Measurements from ENCODE around the gene TANC2. TPM values are rescaled to one million over a fixed set of nuclear protein-coding genes. Genes with fewer than 3 reads are reported as not detected.

The TANC2 gene
- total and polyA plus RNA-seq, 2 of the 8 experiments (the other 6 are each of a cell fraction or from before 2014, with no cell fraction given) = 5.7 to 21.9 TPM

DNA sequence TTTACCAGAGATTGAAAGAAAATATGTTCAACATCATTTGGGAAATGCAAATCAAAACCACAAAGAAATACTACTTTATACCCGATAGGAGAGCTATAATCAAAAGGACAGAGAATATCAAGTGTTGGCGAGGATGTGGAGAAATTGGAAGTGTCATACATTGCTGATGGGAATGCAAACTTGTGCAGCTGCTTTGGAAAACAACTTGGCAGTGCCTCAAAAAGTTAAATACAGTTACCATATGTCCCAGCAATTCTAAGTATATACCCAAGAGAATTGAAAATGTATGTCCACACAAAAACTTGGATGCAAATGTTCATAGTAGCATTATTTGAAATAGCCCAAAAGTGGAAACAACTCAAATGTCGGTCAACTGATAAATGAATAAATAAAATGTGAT is 17.0 kb upstream of the TANC2 start:
- Histone ChIP-seq H3K14ac (ENCODE audit: insufficient read length) (no peak overlapping the region), H3K9ac (replicated peaks in 1 of 4; ENCODE audit: extremely low read depth in 1 of 4, low read depth in 3 of 4, low read length in 3 of 4) (no peak overlapping the region), H3K27me3 (replicated peaks in 1 of 4; ENCODE audit: control insufficient read depth in 3 of 4, extremely low read depth in 1 of 4, insufficient read depth in 3 of 4, low read length in 3 of 4) (no peaks in the 10 kb centered on the region), H4K91ac (replicated peaks; ENCODE audit: insufficient read length, low read length) (no peak overlapping the region), H2AFZ (ENCODE audit: low read length) (no peak overlapping the region), H3K4me2 (ENCODE audit: insufficient read depth in 1 of 2, low read depth in 2 of 2, low read length in 2 of 2) (no peak overlapping the region), H2BK120ac (replicated peaks; ENCODE audit: low read depth, low read length) (no peak overlapping the region), H3K23ac (ENCODE audit: insufficient read length) (no peak overlapping the region), H2BK5ac (ENCODE audit: low read depth, low read length) (no peak overlapping the region), H2AK5ac (ENCODE audit: low read depth, low read length) (no peak overlapping the region), H2BK15ac (ENCODE audit: low read length) (no peak overlapping the region), H3K9me3 (ENCODE audit: insufficient read depth in 2 of 2, low read depth in 1 of 2, low read length in 1 of 2) (no peaks in the 10 kb centered on the region), H3K18ac (ENCODE audit: extremely low read depth, low read length) (no peak overlapping the region), H4K20me1 (replicated peaks in 1 of 2; ENCODE audit: control insufficient read depth in 1 of 2, insufficient read depth in 2 of 2, low read length in 2 of 2) (no peaks in the 10 kb centered on the region), H3K4ac (replicated peaks; ENCODE audit: insufficient read length, low read depth, low read length) (no peak overlapping the region), H3K79me2 (ENCODE audit: control insufficient read depth in 1 of 2, insufficient read depth in 2 of 2, low read length in 2 of 2) (no peaks in the 10 kb centered on the region), H3K4me3 (ENCODE audit: extremely low read depth in 1 of 4, insufficient read depth in 2 of 4, low read depth in 3 of 4, low read length in 4 of 4) (no peak overlapping the region), H3K23me2 (ENCODE audit: low read depth, low read length) (no peaks in the 10 kb centered on the region), H3K27ac (ENCODE audit: low read depth, low read length) (no peak overlapping the region), H4K5ac (ENCODE audit: insufficient read length, low read depth, low read length) (no peak overlapping the region), H3K79me1 (ENCODE audit: low read depth, low read length) (no peaks in the 10 kb centered on the region), H3K56ac (replicated peaks; ENCODE audit: insufficient read length, low read depth, low read length) (no peak overlapping the region), H3K36me3 (ENCODE audit: control insufficient read depth in 2 of 4, insufficient read depth in 4 of 4, low read length in 3 of 4) (no peaks in the 10 kb centered on the region), H2BK20ac (ENCODE audit: low read length) (no peak overlapping the region), H4K8ac (ENCODE audit: extremely low read depth, insufficient read depth, low read length) (no peak overlapping the region), H2BK12ac (ENCODE audit: low read depth, low read length) (no peak overlapping the region), H3K4me1 (replicated peaks in 1 of 4; ENCODE audit: control insufficient read depth in 3 of 4, insufficient read depth in 4 of 4, low read length in 3 of 4) (no peaks in the 10 kb centered on the region)
- FAIRE-seq (no peak), DNase-seq (ENCODE audit: low read depth in 1 of 2, low spot score in 2 of 2) (no peak)
- TF ChIP-seq SP4 (IDR thresholded peaks at IDR 0.05; ENCODE audit: low read length) (no peak), SIRT6 (IDR thresholded peaks at IDR 0.05; ENCODE audit: low read length) (no peak), CREB1 (IDR thresholded peaks at IDR 0.05) (no peak), SRF (IDR thresholded peaks at IDR 0.05; ENCODE audit: low read depth, low read length) (no peak), JUND (IDR thresholded peaks at IDR 0.05; ENCODE audit: low read length) (no peak), TEAD4 (IDR thresholded peaks at IDR 0.05; ENCODE audit: low read depth, low read length) (no peak), NANOG (IDR thresholded peaks at IDR 0.05; ENCODE audit: insufficient read depth, low read depth, low read length, poor library complexity, severe bottlenecking) (no peak)
- 57% methylated on average over 3 of the region's 3 CpGs; no CpG with 5 or more reads in 1 of the 2 experiments for WGBS, 2 experiments (ENCODE audit: extremely low coverage in 1 of 2, insufficient coverage in 1 of 2, insufficient read length in 1 of 2, insufficient replicate concordance in 2 of 2, low coverage in 1 of 2, low lambda C conversion rate in 2 of 2, missing lambda C conversion rate in 1 of 2)
- CTCF ChIA-PET (ENCODE audit: partially characterized antibody) = no interaction called here
- POLR2A ChIA-PET (ENCODE audit: partially characterized antibody) = interaction anchor here (1.3 kb wide), 1 partner anchor 16 kb away, joined by 3 read pairs; no protein-coding TSS in a partner anchor

Data from H1 (cell line).